A673 (cell line): ENCODE measurements around the gene DUOXA1. TPM values are rescaled to one million over a fixed set of nuclear protein-coding genes. Genes with fewer than 3 reads are reported as not detected.

Source experiments
- BruUV-seq: library from RNA; stranded (reverse); fragments of 400-500 nt; replicated peaks from 2 replicates; lab custom pipeline; 2021; lab: Mats Ljungman, UMichigan
- CTCF ChIA-PET: fragments of 300-600 bp; sonication (Branson Sonifier 250); formaldehyde crosslinking; loops from one replicate; lab custom pipeline; 2022; ENCODE audit warnings: antibody characterized with exemption; lab: Charles Lee
- POLR2A ChIA-PET: fragments of 300-600 bp; sonication (Branson Sonifier 250); formaldehyde crosslinking; loops from one replicate; lab custom pipeline; 2022; ENCODE audit warnings: antibody characterized with exemption; ENCODE audit not compliant: low non-redundant PET; lab: Charles Lee
- DNase-seq: peaks from one replicate; pipeline ENCODE4 v3.0.0-alpha.2; 2015; ENCODE audit warnings: low spot score
- H3K27ac ChIP-seq: fragments of 200-600 bp; sonication (generic); 2 replicates; pipeline ENCODE4 v1.5.1; 2016; ENCODE audit warnings: mixed run types, low read depth, mild to moderate bottlenecking, mixed read lengths, antibody characterized with exemption, low read length; ENCODE audit not compliant: poor library complexity, severe bottlenecking
- H3K27me3 ChIP-seq: fragments of 200-600 bp; sonication (generic); replicated peaks from 2 replicates; pipeline ENCODE4 v1.6.1; 2017; ENCODE audit warnings: mixed run types, low read depth, mild to moderate bottlenecking, mixed read lengths, antibody characterized with exemption, low read length; ENCODE audit not compliant: insufficient read depth, poor library complexity
- H3K36me3 ChIP-seq: fragments of 200-600 bp; sonication (generic); 2 replicates; pipeline ENCODE4 v1.6.1; 2016; ENCODE audit warnings: mixed run types, mild to moderate bottlenecking, mixed read lengths, antibody characterized with exemption, low read length; ENCODE audit not compliant: insufficient read depth, poor library complexity, severe bottlenecking
- H3K4me1 ChIP-seq: fragments of 200-600 bp; sonication (generic); 2 replicates; pipeline ENCODE4 v1.6.1; 2017; ENCODE audit warnings: mixed run types, mild to moderate bottlenecking, mixed read lengths, antibody characterized with exemption, low read length; ENCODE audit not compliant: insufficient read depth, poor library complexity, severe bottlenecking
- H3K4me3 ChIP-seq: fragments of 200-600 bp; sonication (generic); 2 replicates; pipeline ENCODE4 v1.5.1; 2016; ENCODE audit warnings: low read depth, mixed run types, mild to moderate bottlenecking, mixed read lengths, low read length; ENCODE audit not compliant: poor library complexity, severe bottlenecking
- H3K9me3 ChIP-seq: fragments of 200-600 bp; sonication (generic); 2 replicates; pipeline ENCODE4 v1.6.1; 2016; ENCODE audit warnings: mixed run types, low read depth, mild to moderate bottlenecking, mixed read lengths, antibody characterized with exemption, low read length; ENCODE audit not compliant: poor library complexity, severe bottlenecking
- CTCF ChIP-seq: fragments of 300-800, 200-600 bp; sonication (generic); conservative IDR thresholded peaks from 2 replicates; pipeline ENCODE4 v1.5.1; 2017; ENCODE audit warnings: low read depth, mild to moderate bottlenecking, antibody characterized with exemption, low read length, moderate library complexity, mixed read lengths
- EZH2 ChIP-seq: fragments of 200-600 bp; sonication (generic); IDR thresholded peaks from 2 replicates; pipeline ENCODE4 v1.6.1; 2017; ENCODE audit warnings: borderline replicate concordance, low read depth, mild to moderate bottlenecking, mixed read lengths, antibody characterized with exemption, low read length; ENCODE audit not compliant: poor library complexity, severe bottlenecking
- intact Hi-C: fragments of 100-400 bp; cut with micrococcal nuclease; formaldehyde crosslinking; loops from one replicate; pipeline ENCODE4 v1.10.0; 2022; ENCODE audit not compliant: unreplicated experiment
- total RNA-seq: library from RNA; stranded (reverse); gene quantifications from 2 replicates; pipeline ENCODE4 v1.2.3, GENCODE V29; 2021

DUOXA1 gene
- total RNA-seq, 1 experiment from 2014 or later, result 0.95 TPM

- ChIA-PET POLR2A (no interaction called here), CTCF (interaction anchor here (2.7 kb wide), 1 partner anchor 13 kb away, joined by 7 read pairs; no protein-coding TSS in a partner anchor)
- Histone ChIP-seq H3K27me3 (no peaks in the 10 kb centered on the region), H3K36me3 (no peaks in the 10 kb centered on the region), H3K27ac (no peak overlapping the region), H3K4me3 (no peak overlapping the region), H3K4me1 (no peaks in the 10 kb centered on the region), H3K9me3 (no peaks in the 10 kb centered on the region)
- DNase-seq, result no peak
- TF ChIP-seq EZH2 (no peak), CTCF (no peak)
- BruUV-seq, result no TSS peak
- intact Hi-C loops, result no loop called here
Measured at GRCh38 chr15:45131510-45131909, 1.8 kb upstream of the DUOXA1 start.

- Histone ChIP-seq H3K9me3 (no peaks in the 10 kb centered on the region), H3K4me3 (no peak overlapping the region), H3K36me3 (no peaks in the 10 kb centered on the region), H3K27ac (no peak overlapping the region), H3K27me3 (no peaks in the 10 kb centered on the region), H3K4me1 (no peaks in the 10 kb centered on the region)
- POLR2A ChIA-PET, result no interaction called here
- TF ChIP-seq CTCF, result no peak
- CTCF ChIA-PET, result interaction anchor here (0.7 to 2.7 kb wide), 2 partner anchors 12 to 467 kb away, joined by 3 to 7 read pairs; no protein-coding TSS in a partner anchor
- DNase-seq, result no peak
- intact Hi-C loops, result no loop called here
- no TSS peak for BruUV-seq
Measured at GRCh38 chr15:45130291-45131000, 767 bp upstream of the DUOXA1 start.

GRCh38 chr15:45128971-45129639 is 574 bp downstream of the DUOXA1 start:
- no peak for DNase-seq
- ChIA-PET POLR2A (no interaction called here), CTCF (interaction anchor here (2.7 kb wide), 1 partner anchor 11 kb away, joined by 7 read pairs; no protein-coding TSS in a partner anchor)
- BruUV-seq, result no TSS peak
- H3K4me1 ChIP-seq, result no peaks in the 10 kb centered on the region
- intact Hi-C loops, result no loop called here
- no peak overlapping the region for H3K27ac ChIP-seq
- H3K27me3 ChIP-seq, result no peaks in the 10 kb centered on the region
- H3K9me3 ChIP-seq, result no peaks in the 10 kb centered on the region
- no peaks in the 10 kb centered on the region for H3K36me3 ChIP-seq
- TF ChIP-seq EZH2, result no peak
- no peak for TF ChIP-seq CTCF
- peak overlapping the region; percentile 26 for H3K4me3 ChIP-seq
